GM19035 (cell line): ENCODE data around the gene HMOX1.

ENCODE experiments used
- ATAC-seq: cut with Tn5 transposase; IDR thresholded peaks from one replicate; pipeline ENCODE4 v1.9.1; 2021; ENCODE audit not compliant: unreplicated experiment

HMOX1 gene

DNA sequence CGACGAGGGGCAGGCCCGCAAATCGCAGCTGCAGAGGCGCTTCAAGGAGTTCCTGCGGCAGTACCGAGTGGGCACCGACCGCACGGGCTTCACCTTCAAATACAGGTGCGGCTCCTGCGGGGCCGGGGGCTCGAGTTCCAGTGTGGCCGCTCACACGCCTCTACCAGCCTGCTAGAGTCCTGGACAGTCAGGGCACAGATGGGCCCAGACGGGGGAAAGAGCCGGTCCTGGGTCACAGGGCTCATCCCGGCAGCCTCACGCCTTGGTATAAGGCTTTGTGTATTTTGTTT is 19.6 kb downstream of the HMOX1 start:
- peak; percentile 15 for ATAC-seq

- ATAC-seq = no peak
These were observed 21.0 kb downstream of the HMOX1 start for GRCh38 chr22:35401863-35402262.

DNA sequence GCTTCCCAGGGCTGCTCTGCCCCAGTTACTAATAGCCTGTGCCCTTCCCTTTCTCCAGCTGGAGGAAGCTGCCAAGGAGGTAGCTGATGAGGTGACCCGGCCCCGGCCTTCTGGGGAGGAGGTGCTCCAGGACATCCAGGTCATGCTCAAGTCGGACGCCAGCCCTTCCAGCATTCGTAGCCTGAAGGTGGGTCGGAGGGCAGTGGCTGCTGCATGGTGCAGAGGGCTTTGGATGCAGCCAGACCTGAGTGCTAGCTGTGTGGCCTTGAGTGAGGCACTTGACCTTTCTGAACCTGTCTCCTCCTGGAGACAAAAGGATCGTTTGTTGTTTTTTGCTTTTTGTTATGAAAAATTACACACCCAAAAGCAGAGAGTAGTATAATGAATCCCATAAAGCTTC is 22.5 kb downstream of the HMOX1 start:
- no peak for ATAC-seq

DNA sequence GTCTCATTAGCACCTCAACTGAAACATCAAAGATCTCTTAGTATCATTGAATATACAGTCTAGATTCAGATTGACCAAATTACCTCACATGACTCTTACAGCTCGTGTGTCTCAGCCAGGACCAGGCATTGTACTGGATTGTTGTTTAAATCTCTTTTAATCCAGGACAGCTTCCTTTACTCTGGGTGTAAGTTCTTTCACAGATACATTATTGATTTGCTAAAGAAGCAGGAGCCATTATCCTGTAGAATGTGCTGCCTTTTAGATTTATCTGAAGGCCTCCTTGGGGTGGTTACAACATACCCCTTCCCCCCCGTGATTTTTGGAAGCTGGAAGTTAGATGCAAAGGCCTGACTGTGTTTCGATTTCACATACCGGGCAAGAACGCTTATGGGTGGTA is 23.3 kb downstream of the HMOX1 start:
- no peak for ATAC-seq

- ATAC-seq = no peak
These were observed 25.5 kb downstream of the HMOX1 start for GRCh38 chr22:35406443-35406842.

DNA sequence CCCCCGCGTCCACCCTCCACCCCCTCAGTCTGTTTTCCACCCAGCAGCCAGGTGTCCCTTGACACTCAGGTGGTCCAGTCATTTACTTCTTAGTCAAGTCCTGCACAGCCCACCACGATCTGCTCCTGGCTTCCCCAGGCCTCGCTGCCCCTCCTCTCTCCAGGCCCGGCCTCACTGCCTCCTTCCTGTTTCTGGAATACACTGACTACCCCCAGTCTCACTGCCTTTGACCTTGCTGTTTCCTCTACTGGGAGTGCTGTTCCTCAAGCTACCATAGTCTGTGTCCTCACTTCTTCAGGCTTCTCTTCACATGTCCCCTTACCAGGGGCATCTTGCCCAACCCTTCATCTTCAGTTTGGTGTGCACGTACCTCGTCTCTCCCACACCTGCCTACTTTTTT is 26.5 kb downstream of the HMOX1 start:
- no peak for ATAC-seq

- ATAC-seq = peak; percentile 71
These were observed 29.1 kb downstream of the HMOX1 start for GRCh38 chr22:35409783-35410662.

- ATAC-seq = no peak
These were observed 29.8 kb downstream of the HMOX1 start for GRCh38 chr22:35410663-35411034.

GRCh38 chr22:35411102-35411501 is 30.2 kb downstream of the HMOX1 start:
- ATAC-seq = no peak

DNA sequence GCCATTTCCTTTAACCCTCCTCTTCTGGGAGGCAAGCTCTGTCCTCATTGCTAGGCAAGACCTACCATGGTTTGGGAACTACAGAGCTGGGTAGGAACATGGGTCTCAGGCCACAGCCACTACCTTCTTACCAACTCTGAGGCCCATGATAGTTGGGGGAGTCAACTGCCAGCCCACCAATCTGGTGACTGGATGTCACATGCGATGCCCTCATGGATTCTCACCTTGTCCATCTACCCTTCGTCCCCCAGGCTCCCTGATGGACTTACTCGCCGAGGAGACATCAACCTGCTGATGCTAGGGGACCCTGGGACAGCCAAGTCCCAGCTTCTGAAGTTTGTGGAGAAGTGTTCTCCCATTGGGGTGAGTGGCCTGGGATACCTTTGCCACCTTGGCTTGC is 32.7 kb downstream of the HMOX1 start:
- ATAC-seq = no peak

- no peak for ATAC-seq
These were observed 36.7 kb downstream of the HMOX1 start for GRCh38 chr22:35417606-35418005.

GRCh38 chr22:35418088-35418487 is 37.2 kb downstream of the HMOX1 start:
- ATAC-seq = no peak

DNA sequence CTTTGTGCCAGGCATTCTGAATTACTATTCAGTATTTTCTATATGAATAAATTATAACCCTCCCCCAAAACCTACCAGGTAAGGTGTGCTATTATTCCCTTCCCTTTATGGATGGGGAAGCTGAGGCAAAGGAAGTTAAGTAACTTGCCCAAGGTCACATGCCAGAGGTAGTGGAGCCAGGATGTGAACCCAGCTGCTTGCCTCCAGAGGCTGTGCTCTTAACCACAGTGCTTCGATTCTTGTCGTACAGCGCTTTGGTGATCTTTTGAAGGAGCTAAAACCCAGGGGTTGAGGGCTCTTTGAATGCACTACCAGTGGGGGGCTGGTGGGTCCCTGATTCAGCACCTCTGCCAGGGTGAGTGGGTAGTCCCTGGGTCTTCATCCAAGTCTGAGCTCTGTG is 37.8 kb downstream of the HMOX1 start:
- ATAC-seq = no peak

- no peak for ATAC-seq
These were observed 38.9 kb downstream of the HMOX1 start for GRCh38 chr22:35419756-35420155.

DNA sequence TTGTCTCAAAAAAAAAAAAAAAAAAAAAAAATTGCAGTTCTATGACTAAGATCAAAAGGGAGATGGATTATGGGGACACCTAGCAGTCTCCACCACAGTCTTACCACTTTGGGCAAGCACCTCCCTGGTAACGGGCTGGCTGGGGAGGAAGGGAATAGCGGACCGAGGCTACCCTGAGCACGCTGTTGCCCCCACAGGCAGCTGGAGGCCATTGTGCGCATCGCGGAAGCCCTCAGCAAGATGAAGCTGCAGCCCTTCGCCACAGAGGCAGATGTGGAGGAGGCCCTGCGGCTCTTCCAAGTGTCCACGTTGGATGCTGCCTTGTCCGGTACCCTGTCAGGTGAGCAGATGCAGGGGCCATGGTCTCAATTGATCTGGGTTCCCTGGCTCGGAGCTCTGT is 40.2 kb downstream of the HMOX1 start:
- no peak for ATAC-seq

GRCh38 chr22:35422145-35422544 is 41.2 kb downstream of the HMOX1 start:
- no peak for ATAC-seq

GRCh38 chr22:35422936-35423335 is 42.0 kb downstream of the HMOX1 start:
- ATAC-seq = no peak

DNA sequence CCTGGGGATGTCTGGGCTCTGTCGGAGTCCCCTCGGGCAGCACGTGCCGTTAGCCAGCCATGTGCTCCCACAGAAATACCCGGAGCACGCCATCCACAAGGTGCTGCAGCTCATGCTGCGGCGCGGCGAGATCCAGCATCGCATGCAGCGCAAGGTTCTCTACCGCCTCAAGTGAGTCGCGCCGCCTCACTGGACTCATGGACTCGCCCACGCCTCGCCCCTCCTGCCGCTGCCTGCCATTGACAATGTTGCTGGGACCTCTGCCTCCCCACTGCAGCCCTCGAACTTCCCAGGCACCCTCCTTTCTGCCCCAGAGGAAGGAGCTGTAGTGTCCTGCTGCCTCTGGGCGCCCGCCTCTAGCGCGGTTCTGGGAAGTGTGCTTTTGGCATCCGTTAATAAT is 43.2 kb downstream of the HMOX1 start:
- ATAC-seq = no peak

GRCh38 chr22:35424761-35425160 is 43.9 kb downstream of the HMOX1 start:
- no peak for ATAC-seq

- no peak for ATAC-seq
These were observed 44.6 kb downstream of the HMOX1 start for GRCh38 chr22:35425546-35425945.

- ATAC-seq = no peak
These were observed 45.3 kb downstream of the HMOX1 start for GRCh38 chr22:35425971-35426800.

DNA sequence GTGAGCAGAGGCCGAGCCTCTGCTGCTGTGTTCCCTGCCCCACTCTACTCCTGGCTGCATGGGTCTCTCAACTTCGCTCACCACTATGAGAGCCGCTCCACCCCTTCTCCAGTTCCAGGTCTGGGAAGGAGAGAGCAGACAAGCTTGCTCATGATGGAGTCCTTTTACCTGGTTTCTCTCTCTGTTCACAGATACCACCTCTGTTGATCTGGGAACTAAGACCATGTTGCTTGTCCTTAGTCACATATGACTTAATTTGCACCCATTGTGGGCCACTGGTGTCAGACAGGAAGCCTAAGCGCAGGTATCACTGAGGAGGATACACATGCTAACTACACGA is 45.9 kb downstream of the HMOX1 start:
- no peak for ATAC-seq

GRCh38 chr22:35430897-35431322 is 50.0 kb downstream of the HMOX1 start:
- no peak for ATAC-seq
